HL-60 (cell line): ENCODE data around the gene TCAF2.
"Not testable (repeated sequence)": the region's sequence is repeated elsewhere in the genome, so short reads cannot be mapped to it uniquely, and the experiment has no call there.

Experiments
- CTCF ChIP-seq: IDR thresholded peaks from one replicate; pipeline ENCODE4 v1.5.1; 2011; ENCODE audit warnings: low read length, control low read depth, inconsistent platforms; ENCODE audit not compliant: insufficient read depth
- REST ChIP-seq: IDR thresholded peaks from 2 replicates; pipeline ENCODE4 v1.6.1; 2012; ENCODE audit warnings: low read depth; ENCODE audit not compliant: insufficient replicate concordance

GRCh38 chr7:143646598-143646997 lies 25.8 kb downstream of the TCAF2 start:
- TF ChIP-seq CTCF, REST: not testable (repeated sequence)
